Right hindlimb (tissue), 1 donor: Measurements from ENCODE around the gene EMILIN2.
"Not testable (repeated sequence)": the region's sequence is repeated elsewhere in the genome, so short reads cannot be mapped to it uniquely, and the experiment has no call there.

Experiments used
- DNase-seq: peaks from one replicate; pipeline ENCODE4 v3.0.0-alpha.2; 2018

The EMILIN2 gene

GRCh38 chr18:2901423-2901985 is 54.7 kb downstream of the EMILIN2 start:
- DNase-seq = peak; percentile 90

DNA sequence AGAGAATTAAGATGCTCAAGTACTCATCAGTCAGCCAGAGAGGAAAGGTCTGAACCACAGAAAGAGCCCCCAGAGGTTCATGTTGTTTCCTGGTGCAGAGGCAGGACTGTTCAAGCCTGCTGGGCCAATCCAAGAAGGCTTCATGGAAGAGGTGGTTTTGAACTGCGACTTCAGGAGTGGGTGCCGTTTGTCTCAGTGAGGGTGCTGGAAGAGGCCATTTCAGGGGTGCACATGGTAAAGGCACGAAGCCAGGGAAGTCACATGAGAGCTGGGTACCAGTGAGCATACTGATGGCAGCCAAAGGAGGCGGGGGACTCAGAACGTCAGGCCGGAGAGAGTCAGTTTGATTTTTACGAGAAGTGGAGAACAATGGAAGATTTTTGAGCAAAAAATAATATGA is 55.5 kb downstream of the EMILIN2 start:
- no peak for DNase-seq

DNA sequence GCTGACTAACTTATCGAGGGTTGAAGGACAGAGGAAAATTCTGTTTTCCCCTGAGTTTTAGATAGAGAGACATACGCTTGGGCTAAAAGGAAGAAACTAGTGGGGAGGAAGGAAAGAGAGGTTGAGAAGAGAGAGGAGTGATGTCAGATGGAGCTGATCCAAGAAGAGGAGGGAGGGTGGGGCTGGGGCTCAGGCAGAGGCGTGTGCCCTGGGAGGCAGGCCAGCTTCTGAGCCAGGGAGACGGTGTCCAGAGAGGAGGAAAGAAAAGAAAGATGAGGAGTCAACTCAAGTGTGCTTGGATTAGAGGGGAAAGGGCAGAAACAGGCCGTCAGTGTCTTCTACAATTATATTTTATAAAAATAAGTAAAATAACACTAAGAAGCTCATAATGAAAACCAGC is 56.2 kb downstream of the EMILIN2 start:
- peak; percentile 90 for DNase-seq

DNA sequence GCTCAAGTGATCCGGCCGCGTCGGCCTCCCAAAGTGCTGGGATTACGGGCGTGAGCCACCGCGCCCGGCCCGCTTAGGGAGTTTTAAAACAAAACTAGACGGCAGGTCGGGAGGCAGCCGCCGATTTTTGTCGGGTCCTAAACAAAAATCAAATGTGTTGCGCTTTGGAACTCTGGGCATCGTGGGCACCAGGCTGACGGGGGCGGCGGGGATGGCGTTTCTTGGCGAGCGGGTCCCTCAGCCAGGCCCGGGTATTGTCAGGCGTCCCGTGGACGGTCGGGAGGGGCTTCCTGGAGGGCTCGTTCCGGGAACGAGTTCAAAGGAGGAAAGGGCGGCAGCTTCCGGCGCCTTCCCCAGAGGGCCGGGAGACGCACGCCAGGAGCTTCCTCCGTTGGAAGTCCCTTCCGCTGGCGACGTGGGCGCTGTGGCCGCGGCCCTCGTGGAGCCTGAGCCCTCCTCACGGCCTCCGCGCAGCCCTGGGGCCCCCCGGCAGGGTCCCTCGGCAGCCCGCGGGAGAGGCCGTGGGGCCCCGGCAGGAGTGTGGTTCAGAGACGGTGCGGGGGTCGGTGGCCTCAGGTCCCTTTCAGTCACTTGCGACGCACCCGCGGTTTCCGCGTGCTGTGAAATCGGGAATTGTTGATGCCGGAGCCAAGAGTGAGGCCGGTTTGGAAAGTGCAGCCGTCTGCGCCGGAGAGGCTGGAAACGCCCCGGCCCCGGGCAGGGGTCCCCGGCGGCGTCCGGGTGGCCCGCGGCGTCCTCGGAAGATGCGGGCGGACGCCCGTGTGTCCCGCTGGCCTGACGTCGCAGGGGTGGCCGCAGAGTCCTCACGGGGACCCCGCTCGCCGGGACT is 59.3 kb downstream of the EMILIN2 start:
- peak; percentile 77 for DNase-seq

DNA sequence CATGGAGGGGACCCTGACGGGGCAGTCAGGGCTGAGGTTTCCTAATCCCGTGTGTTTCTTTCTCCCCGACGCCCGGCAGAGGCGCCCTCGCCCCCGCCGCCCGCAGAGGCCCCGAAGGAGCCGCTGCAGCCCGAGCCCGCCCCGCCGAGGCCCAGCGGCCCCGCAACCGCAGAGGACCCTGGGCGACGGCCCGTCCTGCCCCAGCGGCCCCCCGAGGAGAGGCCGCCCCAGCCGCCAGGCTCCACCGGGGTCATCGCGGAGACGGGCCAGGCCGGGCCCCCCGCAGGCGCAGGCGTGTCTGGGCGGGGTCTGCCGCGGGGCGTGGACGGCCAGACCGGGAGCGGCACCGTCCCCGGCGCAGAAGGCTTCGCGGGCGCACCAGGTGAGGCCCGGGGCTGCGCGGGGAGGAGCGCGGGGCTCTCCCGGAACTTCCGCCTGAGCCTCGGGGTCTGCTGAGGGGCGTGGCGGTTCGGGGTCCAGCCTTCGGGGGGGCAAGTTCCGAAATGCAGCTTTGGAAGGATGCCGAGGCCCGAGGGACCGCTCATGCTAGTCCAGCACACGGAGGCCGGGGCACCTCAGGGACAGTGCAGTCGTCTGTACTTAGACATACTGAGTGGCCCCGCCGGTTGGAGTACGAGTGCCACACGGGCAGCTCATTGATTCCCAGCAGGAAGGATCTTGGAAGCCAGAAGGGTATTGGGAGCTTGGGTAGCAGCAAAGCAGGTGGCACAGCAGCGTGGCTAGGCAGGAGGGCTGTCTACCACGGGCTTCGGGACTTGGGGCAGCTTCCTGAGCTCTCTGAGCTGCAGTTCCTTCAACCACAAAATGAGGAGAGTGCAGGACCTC is 60.1 kb downstream of the EMILIN2 start:
- DNase-seq = peak; percentile 55

GRCh38 chr18:2907550-2908135 is 60.8 kb downstream of the EMILIN2 start:
- DNase-seq = peak; percentile 20

DNA sequence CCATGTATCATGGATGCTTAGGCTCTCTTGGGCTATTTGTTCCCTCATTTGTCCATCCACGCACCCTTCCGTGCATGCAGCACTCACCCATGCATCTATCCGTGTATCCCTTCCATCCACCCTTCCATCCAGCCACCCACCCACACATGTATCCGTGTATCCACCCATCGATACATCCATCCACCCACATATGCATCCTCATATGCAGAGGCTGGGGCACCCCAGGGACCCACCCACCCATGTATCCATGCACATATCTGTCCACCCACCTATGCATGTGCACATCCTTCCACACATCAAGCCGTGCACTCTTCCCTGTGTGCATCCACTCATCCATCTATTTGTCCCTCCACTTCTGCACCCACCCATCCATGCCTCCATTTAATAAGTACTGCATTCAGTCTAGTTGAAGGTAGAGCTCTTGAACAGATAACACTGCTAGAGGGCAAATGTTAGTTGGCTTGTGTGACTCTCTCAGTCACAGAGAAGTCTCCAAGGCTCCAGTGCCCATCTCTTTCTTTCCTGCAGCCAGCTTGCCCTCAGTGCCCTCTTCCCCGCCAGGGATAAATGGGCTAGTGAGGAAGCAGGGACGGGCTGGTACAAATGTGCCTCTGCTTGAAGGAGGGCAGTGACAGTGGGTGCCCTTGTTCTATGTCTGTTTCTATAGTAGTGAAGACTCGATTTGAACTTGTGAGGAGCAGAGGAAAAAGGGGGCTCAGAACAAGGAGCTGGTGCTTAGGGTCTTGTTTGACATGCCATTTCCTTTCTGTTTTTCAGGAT is 61.5 kb downstream of the EMILIN2 start:
- peak; percentile 7 for DNase-seq

GRCh38 chr18:2908946-2909335 is 62.1 kb downstream of the EMILIN2 start:
- peak; percentile 22 for DNase-seq

GRCh38 chr18:2909431-2910140 is 62.8 kb downstream of the EMILIN2 start:
- DNase-seq = no peak

DNA sequence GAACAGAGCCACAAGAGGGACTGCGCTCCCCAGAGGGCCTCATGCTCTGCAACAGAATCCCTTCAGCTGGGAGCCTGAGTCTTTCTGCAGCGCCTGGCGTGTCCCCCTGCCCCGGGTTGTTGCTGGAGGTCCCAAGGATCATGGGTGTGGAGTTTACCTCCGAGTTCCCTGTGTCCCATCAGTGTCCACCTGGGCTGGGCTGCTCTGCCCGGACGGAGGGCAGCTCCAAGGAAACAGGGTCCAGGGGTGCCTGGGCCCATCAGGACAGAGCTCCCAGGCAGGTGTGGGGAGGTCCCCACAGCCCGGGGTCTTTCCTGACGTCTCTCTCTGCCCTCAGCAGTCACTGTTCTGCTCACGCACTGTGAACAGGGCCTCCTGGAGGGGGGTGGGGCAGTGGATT is 63.5 kb downstream of the EMILIN2 start:
- DNase-seq = no peak

GRCh38 chr18:2910751-2911425 is 64.1 kb downstream of the EMILIN2 start:
- no peak for DNase-seq

DNA sequence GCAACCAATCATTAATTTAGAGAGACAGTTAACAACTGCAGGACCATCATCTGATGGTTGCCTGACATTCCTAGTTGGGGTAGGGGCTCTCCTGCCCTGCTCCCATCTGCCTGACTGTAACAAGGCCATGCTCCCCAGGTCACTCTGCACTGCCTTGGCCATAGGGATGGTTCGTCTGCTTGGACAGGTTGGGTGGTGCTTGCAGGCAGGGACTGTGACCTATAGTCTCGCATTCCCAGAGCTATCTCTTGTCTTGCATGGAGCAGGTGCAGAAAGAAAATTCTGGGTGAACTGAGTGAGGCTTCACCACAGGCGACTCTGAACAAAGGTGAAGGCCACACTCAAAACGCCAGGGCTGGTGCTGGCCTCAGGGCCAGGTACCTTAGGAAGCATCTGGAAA is 64.7 kb downstream of the EMILIN2 start:
- DNase-seq = no peak

GRCh38 chr18:2912357-2913299 is 65.8 kb downstream of the EMILIN2 start:
- no peak for DNase-seq

DNA sequence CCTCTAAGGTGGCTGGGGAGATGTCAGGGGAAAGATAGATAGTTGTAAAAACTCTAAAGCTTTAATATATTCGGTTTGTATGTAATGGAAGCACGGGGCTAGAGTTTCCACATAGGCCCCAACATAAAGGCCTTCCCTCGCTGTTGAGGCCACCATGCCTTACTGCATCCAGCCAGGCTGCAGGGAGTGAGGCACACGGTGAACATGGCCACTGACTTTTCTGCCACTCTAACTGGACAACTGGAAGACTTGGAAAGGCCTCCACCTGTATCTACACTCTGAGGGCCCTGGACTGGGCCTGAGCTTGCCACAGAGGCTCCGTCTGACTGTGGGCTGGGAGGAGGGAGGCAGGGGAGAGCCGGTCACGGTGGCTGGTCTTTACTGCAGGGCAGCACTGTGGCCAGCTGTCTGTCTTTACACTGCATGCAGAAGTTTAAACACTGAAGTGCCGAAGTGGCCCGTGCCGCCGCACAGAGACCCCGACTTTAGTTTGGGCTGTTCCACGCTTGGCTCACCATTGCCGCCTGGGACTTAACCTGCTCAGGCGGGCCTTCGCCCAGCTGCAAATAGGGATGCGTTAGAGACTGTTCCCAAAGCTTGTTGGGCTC is 66.7 kb downstream of the EMILIN2 start:
- no peak for DNase-seq

GRCh38 chr18:2914185-2914880 is 67.5 kb downstream of the EMILIN2 start:
- DNase-seq = peak; percentile 89

DNA sequence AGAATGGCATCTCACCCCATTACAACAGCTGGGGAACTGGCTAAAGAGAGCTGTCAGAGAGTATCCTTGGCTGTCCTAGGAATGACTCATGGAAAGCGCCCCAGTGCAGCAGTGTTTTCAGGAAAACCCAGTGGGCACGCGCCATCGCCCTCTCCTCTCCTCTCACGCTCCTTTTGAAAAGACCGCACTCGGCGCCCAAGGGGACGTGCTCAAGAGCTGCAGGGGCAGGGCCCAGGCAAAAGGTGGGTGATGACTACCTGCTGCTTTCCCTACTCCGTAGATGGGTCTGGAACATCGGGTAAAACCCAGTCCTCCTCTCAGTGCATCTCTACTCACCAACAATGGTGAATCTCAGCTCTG is 68.1 kb downstream of the EMILIN2 start:
- peak; percentile 60 for DNase-seq

DNA sequence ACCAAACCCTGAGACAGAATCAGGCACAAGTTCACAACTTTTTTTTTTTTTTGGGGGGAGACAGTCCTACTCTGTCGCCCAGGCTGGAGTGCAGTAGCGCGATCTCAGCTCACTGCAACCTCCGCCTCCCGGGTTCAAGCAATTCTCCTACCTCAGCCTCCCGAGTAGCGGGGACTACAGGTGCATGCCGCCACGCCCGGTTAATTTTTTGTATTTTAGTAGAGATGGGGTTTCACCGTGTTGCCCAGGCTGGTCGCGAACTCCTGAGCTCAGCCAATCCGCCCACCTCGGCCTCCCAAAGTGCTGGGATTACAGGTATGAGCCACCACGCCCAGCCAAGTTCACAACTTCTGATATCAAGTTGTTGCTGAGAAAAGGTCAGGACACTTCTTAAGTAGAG is 68.7 kb downstream of the EMILIN2 start:
- not testable (repeated sequence) for DNase-seq

DNA sequence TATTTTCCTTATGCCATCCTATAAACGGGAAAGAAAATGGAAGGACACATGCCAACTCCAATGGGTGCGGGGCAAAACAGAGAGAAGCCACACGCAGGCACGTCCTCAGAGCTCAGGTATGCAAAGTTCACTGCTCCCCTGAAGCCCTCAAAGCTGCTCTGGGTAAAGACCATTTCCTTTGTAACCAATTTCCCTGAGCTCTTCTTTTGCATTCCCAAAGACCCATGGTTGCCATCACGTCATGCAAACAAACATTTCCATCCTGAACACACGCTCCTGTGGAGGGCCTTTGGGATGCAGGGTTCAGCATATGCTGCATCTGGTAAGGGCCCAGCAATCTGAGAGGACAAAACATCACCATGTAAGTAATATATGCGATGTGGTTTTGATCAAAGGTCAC is 69.4 kb downstream of the EMILIN2 start:
- DNase-seq = no peak
